ENCODE results near the gene QSOX2. TPM values are rescaled to one million over a fixed set of nuclear protein-coding genes. Genes with fewer than 3 reads are reported as not detected.

Gene QSOX2
- total and polyA plus RNA-seq, 7 donors: 0.60 to 10.1 (median 3.5) TPM

- WGBS, 2 donors: 86 to 89% methylated on average over 48 to 50 of the region's 50 CpGs
- Histone ChIP-seq H3K27ac (no peak overlapping the region), H3K36me3 (no peaks in the 10 kb centered on the region), H3K4me1 (no peaks in the 10 kb centered on the region), H3K27me3 (peaks cover 0 to 29% (median 4%) of the 10 kb centered on the region in 3 donors), H3K9me3 (no peaks in the 10 kb centered on the region), H3K4me3 (no peak overlapping the region)
- no peak for TF ChIP-seq EP300 (IDR thresholded peaks at IDR 0.05)
- TF ChIP-seq POLR2A (IDR thresholded peaks at IDR 0.05): no peak
- no peak for TF ChIP-seq POLR2AphosphoS5 (IDR thresholded peaks at IDR 0.05)
- TF ChIP-seq CTCF (IDR thresholded peaks at IDR 0.05): no peak
- no peak for DNase-seq
- intact Hi-C loops (cut with DNase I): no loop called here
Observed at GRCh38 chr9:136251264-136252115, 5.9 kb upstream of the QSOX2 start.

- WGBS, 2 donors: 60 to 68% methylated on average over 10 of the region's 10 CpGs
- no peak for TF ChIP-seq CTCF (IDR thresholded peaks at IDR 0.05)
- TF ChIP-seq POLR2A (IDR thresholded peaks at IDR 0.05): no peak
- TF ChIP-seq EP300 (IDR thresholded peaks at IDR 0.05): no peak
- no peak for TF ChIP-seq POLR2AphosphoS5 (IDR thresholded peaks at IDR 0.05)
- intact Hi-C loops (cut with DNase I): no loop called here
Observed at GRCh38 chr9:136250676-136251075, 5.1 kb upstream of the QSOX2 start.

GRCh38 chr9:136249877-136250559, 4.4 kb upstream of the QSOX2 start:
- Histone ChIP-seq H3K27me3 (peaks cover 0 to 17% (median 0%) of the 10 kb centered on the region in 3 donors), H3K4me1 (peaks cover 0 to 8% (median 3%) of the 10 kb centered on the region in 4 donors), H3K27ac (no peak overlapping the region), H3K9me3 (no peaks in the 10 kb centered on the region), H3K4me3 (no peak overlapping the region), H3K36me3 (no peaks in the 10 kb centered on the region)
- intact Hi-C loops (cut with DNase I): loop anchor here (10.0 kb wide), 1 partner anchor 285 kb away; the partner anchor contains the start of gene UBAC1
- TF ChIP-seq EP300 (IDR thresholded peaks at IDR 0.05): no peak
- no peak for TF ChIP-seq POLR2A (IDR thresholded peaks at IDR 0.05)
- no peak for TF ChIP-seq CTCF (IDR thresholded peaks at IDR 0.05)
- no peak for TF ChIP-seq POLR2AphosphoS5 (IDR thresholded peaks at IDR 0.05)
- DNase-seq: no peak
- WGBS, 2 donors: 27 to 64% methylated on average over 30 of the region's 30 CpGs

More at GRCh38 chr9:136250676-136251075, 5.1 kb upstream of the QSOX2 start:
- no peaks in the 10 kb centered on the region for H3K36me3 ChIP-seq
- no peak for DNase-seq
- H3K4me1 ChIP-seq: peaks cover 0 to 4% (median 0%) of the 10 kb centered on the region in 4 donors
- no peaks in the 10 kb centered on the region for H3K9me3 ChIP-seq
- H3K4me3 ChIP-seq: no peak overlapping the region
- peaks cover 0 to 23% (median 0%) of the 10 kb centered on the region in 3 donors for H3K27me3 ChIP-seq
- H3K27ac ChIP-seq: no peak overlapping the region

- H3K36me3 ChIP-seq: no peaks in the 10 kb centered on the region
- TF ChIP-seq POLR2A (IDR thresholded peaks at IDR 0.05) (no peak), POLR2AphosphoS5 (IDR thresholded peaks at IDR 0.05) (no peak)
- DNase-seq: no peak
- H3K4me1 ChIP-seq: peaks cover 0 to 16% (median 11%) of the 10 kb centered on the region in 4 donors
- intact Hi-C loops (cut with DNase I): loop anchor here (10.0 kb wide), 1 partner anchor 284 kb away; the partner anchor contains the start of gene UBAC1
- H3K9me3 ChIP-seq: no peaks in the 10 kb centered on the region
- 53 to 74% methylated on average over 30 of the region's 30 CpGs for WGBS, 2 donors
- H3K27ac ChIP-seq: no peak overlapping the region
- H3K27me3 ChIP-seq: peaks cover 0 to 9% (median 0%) of the 10 kb centered on the region in 3 donors
- H3K4me3 ChIP-seq: no peak overlapping the region
Observed at GRCh38 chr9:136248951-136249876, 3.6 kb upstream of the QSOX2 start.
